Activated B cell treated with CpG ODN at 0.5 μM for 24 hours (primary cell): ENCODE measurements around the gene TBX2. TPM values are rescaled to one million over a fixed set of nuclear protein-coding genes. Genes with fewer than 3 reads are reported as not detected.
"Not testable (repeated sequence)": the region's sequence is repeated elsewhere in the genome, so short reads cannot be mapped to it uniquely, and the experiment has no call there.

ENCODE experiments used
- ATAC-seq: fragments of 200-7000 bp; cut with Tn5 transposase; one replicate; pipeline ENCODE4 v1.10.0; 2021; ENCODE audit warnings: low read depth, mild to moderate bottlenecking, moderate library complexity
- CTCF ChIA-PET: fragments of 350-600 bp; sonication (Branson Sonifier 250); formaldehyde crosslinking; loops from one replicate; lab custom pipeline; 2021; ENCODE audit warnings: antibody characterized with exemption; lab: Charles Lee
- POLR2A ChIA-PET: fragments of 350-600 bp; sonication (Branson Sonifier 250); formaldehyde crosslinking; loops from one replicate; lab custom pipeline; 2021; ENCODE audit warnings: antibody characterized with exemption; lab: Charles Lee
- DNase-seq: peaks from one replicate; pipeline ENCODE4 v3.0.0; 2022
- H3K27ac Mint-ChIP-seq: one replicate; pipeline ENCODE4 v1.8.0; 2020; ENCODE audit warnings: mixed read lengths
- H3K27me3 Mint-ChIP-seq: one replicate; pipeline ENCODE4 v1.8.0; 2021; ENCODE audit warnings: mixed read lengths
- H3K36me3 Mint-ChIP-seq: one replicate; pipeline ENCODE4 v1.8.0; 2021; ENCODE audit warnings: low read depth, mixed read lengths
- H3K4me1 Mint-ChIP-seq: one replicate; pipeline ENCODE4 v1.8.0; 2021; ENCODE audit warnings: mixed read lengths
- H3K4me3 Mint-ChIP-seq: one replicate; pipeline ENCODE4 v1.8.0; 2020; ENCODE audit warnings: mild to moderate bottlenecking, mixed read lengths
- H3K9me3 Mint-ChIP-seq: one replicate; pipeline ENCODE4 v1.8.0; 2020; ENCODE audit warnings: mixed read lengths
- intact Hi-C: fragments of 100-400 bp; cut with micrococcal nuclease; formaldehyde crosslinking; loops from one replicate; pipeline ENCODE4 v1.15.1; 2024
- total RNA-seq: library from RNA; stranded (reverse); gene quantifications from 2 replicates; pipeline ENCODE4 v1.2.3, GENCODE V29; 2022
- TF ChIP-seq, protein P1 (sequence below): fragments of 200-600 bp; IDR thresholded peaks from one replicate; pipeline ENCODE4 v1.8.0; 2022; ENCODE audit warnings: antibody characterized with exemption, mild to moderate bottlenecking

Gene TBX2
- total RNA-seq, 1 donor from 2014 or later = not detected

DNA sequence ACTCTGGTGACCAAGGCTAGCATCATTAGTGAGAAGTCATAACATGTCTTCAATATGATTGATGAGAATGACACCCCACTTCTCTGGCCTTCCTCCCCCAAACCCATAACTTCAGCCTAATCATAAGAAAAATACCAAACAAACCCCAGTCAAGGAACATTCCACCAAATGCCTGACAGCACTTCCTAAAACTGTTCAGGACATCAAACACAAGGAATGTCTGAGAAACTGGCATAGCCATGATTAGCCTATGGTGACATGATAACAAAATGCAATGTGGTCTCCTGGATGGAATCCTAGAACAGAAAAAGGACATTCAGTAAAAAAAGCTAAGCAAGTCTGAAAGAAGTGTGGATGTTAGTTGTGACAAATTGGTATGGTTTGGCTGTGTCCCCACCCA, 27.9 kb downstream of the TBX2 start:
- CTCF ChIA-PET = no interaction called here
- H3K27me3 Mint-ChIP-seq = peaks cover 22% of the 10 kb centered on the region
- intact Hi-C loops = no loop called here
- no peak for DNase-seq
- no peak for ATAC-seq
- TF ChIP-seq, protein P1, sequence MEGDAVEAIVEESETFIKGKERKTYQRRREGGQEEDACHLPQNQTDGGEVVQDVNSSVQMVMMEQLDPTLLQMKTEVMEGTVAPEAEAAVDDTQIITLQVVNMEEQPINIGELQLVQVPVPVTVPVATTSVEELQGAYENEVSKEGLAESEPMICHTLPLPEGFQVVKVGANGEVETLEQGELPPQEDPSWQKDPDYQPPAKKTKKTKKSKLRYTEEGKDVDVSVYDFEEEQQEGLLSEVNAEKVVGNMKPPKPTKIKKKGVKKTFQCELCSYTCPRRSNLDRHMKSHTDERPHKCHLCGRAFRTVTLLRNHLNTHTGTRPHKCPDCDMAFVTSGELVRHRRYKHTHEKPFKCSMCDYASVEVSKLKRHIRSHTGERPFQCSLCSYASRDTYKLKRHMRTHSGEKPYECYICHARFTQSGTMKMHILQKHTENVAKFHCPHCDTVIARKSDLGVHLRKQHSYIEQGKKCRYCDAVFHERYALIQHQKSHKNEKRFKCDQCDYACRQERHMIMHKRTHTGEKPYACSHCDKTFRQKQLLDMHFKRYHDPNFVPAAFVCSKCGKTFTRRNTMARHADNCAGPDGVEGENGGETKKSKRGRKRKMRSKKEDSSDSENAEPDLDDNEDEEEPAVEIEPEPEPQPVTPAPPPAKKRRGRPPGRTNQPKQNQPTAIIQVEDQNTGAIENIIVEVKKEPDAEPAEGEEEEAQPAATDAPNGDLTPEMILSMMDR = no peak
- POLR2A ChIA-PET = no interaction called here
- H3K27ac Mint-ChIP-seq = no peak overlapping the region
- no peaks in the 10 kb centered on the region for H3K36me3 Mint-ChIP-seq
- no peaks in the 10 kb centered on the region for H3K4me1 Mint-ChIP-seq
- no peak overlapping the region for H3K4me3 Mint-ChIP-seq
- H3K9me3 Mint-ChIP-seq = peaks cover 2% of the 10 kb centered on the region

DNA sequence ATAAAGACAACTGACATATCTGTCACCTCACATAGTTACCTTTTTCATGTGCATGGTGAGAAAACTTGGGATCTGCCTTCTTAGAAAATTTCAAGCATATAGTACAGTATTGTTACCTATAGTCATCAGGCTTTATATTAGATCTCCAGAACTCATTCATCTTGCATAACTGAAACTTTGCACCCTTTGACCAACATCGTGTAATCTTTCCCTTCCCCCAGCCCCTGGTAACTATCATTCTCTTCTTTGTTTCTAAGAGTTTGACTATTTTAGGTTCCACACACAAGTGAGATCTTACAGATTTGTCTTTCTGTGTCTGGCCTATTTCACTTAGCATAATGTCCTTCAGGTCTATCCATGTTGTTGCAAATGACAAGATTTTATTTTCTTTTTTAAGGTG, 29.6 kb downstream of the TBX2 start:
- Mint-ChIP-seq H3K36me3 (no peaks in the 10 kb centered on the region), H3K27ac (no peak overlapping the region)
- CTCF ChIA-PET = no interaction called here

DNA sequence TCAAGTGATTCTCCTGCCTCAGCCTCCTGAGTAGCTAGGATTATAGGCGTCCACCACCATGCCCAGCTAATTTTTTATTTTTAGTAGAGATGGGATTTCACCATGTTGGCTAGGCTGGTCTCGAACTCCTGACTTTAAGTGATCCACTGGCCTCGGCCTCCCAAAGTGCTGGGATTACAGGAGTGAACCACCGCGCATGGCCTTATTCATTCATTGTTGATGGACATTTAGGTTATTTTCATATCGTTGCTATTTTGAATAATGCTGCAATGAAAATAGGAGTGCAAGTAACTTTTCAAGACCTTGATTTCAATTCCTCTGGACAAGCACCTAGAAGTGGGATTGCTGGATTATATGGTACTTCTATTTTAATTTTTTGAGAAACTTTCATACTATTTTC, 30.2 kb downstream of the TBX2 start:
- CTCF ChIA-PET, H3K9me3 Mint-ChIP-seq, H3K27ac Mint-ChIP-seq, intact Hi-C loops, H3K4me3 Mint-ChIP-seq, POLR2A ChIA-PET, H3K4me1 Mint-ChIP-seq, ATAC-seq, DNase-seq, H3K36me3 Mint-ChIP-seq: not testable (repeated sequence)
- peaks cover 26% of the 10 kb centered on the region for H3K27me3 Mint-ChIP-seq

More for the DNA sequence above, 29.6 kb downstream of the TBX2 start:
- Mint-ChIP-seq H3K4me3 (no peak overlapping the region), H3K27me3 (peaks cover 26% of the 10 kb centered on the region), H3K4me1 (no peaks in the 10 kb centered on the region), H3K9me3 (peaks cover 2% of the 10 kb centered on the region)
- ATAC-seq = no peak
- no peak for DNase-seq
- intact Hi-C loops = no loop called here
- POLR2A ChIA-PET = no interaction called here
- TF ChIP-seq, protein P1 = no peak

DNA sequence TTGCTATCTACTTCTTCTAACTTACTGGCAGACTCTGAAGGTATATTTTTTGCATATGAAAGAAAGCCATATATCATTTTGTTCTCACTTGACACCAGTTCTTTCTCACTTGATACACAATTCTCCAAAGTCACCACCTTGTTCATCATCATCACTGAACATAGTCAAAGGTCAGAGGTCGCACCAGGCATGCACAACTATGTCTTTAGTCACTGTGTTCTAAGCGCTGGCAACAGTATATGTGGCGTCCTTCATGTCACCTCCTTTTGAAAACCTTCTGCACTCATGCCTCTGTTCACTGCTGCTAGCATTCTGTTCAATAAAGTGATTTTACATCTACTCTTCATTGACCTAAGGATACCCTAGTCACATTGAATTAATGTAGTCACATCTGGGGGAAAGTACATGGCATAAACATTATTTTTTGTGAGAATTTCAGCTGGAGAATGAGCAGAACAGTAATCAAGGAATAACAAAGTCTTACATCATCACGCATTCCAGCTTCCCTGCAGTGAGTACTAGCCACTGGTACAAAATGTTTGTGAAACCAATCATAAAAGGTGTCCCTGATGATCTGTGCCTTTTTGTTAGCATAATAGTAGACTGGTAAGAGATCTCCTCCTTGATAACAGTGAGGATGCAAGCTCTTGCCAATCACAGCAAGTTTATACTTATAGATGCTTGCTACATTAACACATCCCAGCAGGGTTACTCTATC, 32.1 kb downstream of the TBX2 start:
- Mint-ChIP-seq H3K27ac (no peak overlapping the region), H3K27me3 (peaks cover 29% of the 10 kb centered on the region), H3K9me3 (peaks cover 14% of the 10 kb centered on the region), H3K36me3 (no peaks in the 10 kb centered on the region), H3K4me3 (no peak overlapping the region), H3K4me1 (no peaks in the 10 kb centered on the region)
- TF ChIP-seq, protein P1 = no peak
- no peak for DNase-seq
- ChIA-PET POLR2A (no interaction called here), CTCF (no interaction called here)
- intact Hi-C loops = no loop called here
- no peak for ATAC-seq

DNA sequence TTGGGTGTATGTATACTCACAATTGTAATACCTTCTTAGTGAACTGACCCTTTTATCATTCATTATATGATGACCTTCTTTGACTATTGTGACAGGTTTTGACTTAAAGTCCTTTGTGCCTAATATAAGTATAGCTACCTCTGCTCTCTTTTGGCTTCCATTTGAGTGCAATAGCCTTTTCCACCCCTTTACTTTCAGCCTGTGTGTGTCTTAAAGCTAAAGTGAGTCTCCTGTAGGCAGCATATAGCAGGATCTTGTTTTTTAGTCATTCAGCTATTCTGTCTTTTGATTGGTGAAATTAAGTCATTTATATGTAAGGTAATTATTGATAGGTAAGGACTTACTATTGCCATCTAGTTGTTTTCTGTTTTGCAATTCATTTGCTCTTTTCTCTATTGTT, 36.6 kb downstream of the TBX2 start:
- POLR2A ChIA-PET = no interaction called here
- DNase-seq (no peak), ATAC-seq (no peak)
- no peaks in the 10 kb centered on the region for H3K36me3 Mint-ChIP-seq
- peaks cover 56% of the 10 kb centered on the region for H3K27me3 Mint-ChIP-seq
- H3K27ac Mint-ChIP-seq = no peak overlapping the region
- peaks cover 26% of the 10 kb centered on the region for H3K9me3 Mint-ChIP-seq
- CTCF ChIA-PET = no interaction called here
- TF ChIP-seq, protein P1 = no peak
- H3K4me1 Mint-ChIP-seq = no peaks in the 10 kb centered on the region
- intact Hi-C loops = no loop called here
- H3K4me3 Mint-ChIP-seq = no peak overlapping the region
